GM12872 (cell line): ENCODE results near the gene CIRBP.

ENCODE experiments used
- CTCF ChIP-seq: IDR thresholded peaks from 3 replicates; pipeline ENCODE4 v1.5.1; 2011; ENCODE audit warnings: low read depth, mild to moderate bottlenecking, low read length, moderate library complexity; ENCODE audit not compliant: insufficient read depth

Gene CIRBP

GRCh38 chr19:1261798-1262622 lies 7.1 kb upstream of the CIRBP start:
- no peak for TF ChIP-seq CTCF

GRCh38 chr19:1262623-1263123 lies 6.5 kb upstream of the CIRBP start:
- no peak for TF ChIP-seq CTCF

- TF ChIP-seq CTCF: no peak
These were observed 5.9 kb upstream of the CIRBP start for GRCh38 chr19:1263188-1263587.

- TF ChIP-seq CTCF: no peak
These were observed 4.1 kb upstream of the CIRBP start for GRCh38 chr19:1264801-1265614.

- no peak for TF ChIP-seq CTCF
These were observed 3.5 kb upstream of the CIRBP start for GRCh38 chr19:1265615-1266128.

GRCh38 chr19:1266129-1266915 lies 2.8 kb upstream of the CIRBP start:
- no peak for TF ChIP-seq CTCF
